Activated CD4-positive, alpha-beta T cell treated with anti-CD3 and anti-CD28 coated beads, Interleukin-2, amount 50 U/mL, for 24 hours (primary cell): ENCODE data around the gene TAF1B.

ENCODE experiments used
- DNase-seq, 2 donors: peaks; one replicate each; pipeline ENCODE4 v3.0.0-alpha.2; 2020; ENCODE audit warnings: low read depth in 1 of 2, low spot score in 1 of 2

The TAF1B gene

GRCh38 chr2:9937968-9938367 is 94.7 kb downstream of the TAF1B start:
- DNase-seq, result no peak

- DNase-seq, result no peak
Observed at GRCh38 chr2:9939587-9940485, 96.6 kb downstream of the TAF1B start.

- DNase-seq, result no peak
Observed at GRCh38 chr2:9941196-9941995, 98.1 kb downstream of the TAF1B start.

GRCh38 chr2:9941996-9942390 is 98.7 kb downstream of the TAF1B start:
- DNase-seq, result no peak

- no peak for DNase-seq
Observed at GRCh38 chr2:9944330-9944758, 101.1 kb downstream of the TAF1B start.

GRCh38 chr2:9945596-9945995 is 102.3 kb downstream of the TAF1B start:
- DNase-seq, result no peak

GRCh38 chr2:9946076-9946475 is 102.8 kb downstream of the TAF1B start:
- no peak for DNase-seq

GRCh38 chr2:9946818-9947217 is 103.5 kb downstream of the TAF1B start:
- DNase-seq, result no peak

GRCh38 chr2:9948721-9949120 is 105.4 kb downstream of the TAF1B start:
- no peak for DNase-seq

- no peak for DNase-seq
Observed at GRCh38 chr2:9949239-9949991, 106.1 kb downstream of the TAF1B start.

- no peak for DNase-seq
Observed at GRCh38 chr2:9949992-9950520, 106.8 kb downstream of the TAF1B start.

GRCh38 chr2:9950521-9951271 is 107.4 kb downstream of the TAF1B start:
- DNase-seq, result no peak

- DNase-seq, result no peak
Observed at GRCh38 chr2:9951272-9951521, 107.9 kb downstream of the TAF1B start.

GRCh38 chr2:9951522-9952285 is 108.4 kb downstream of the TAF1B start, which contains the start of gene GRHL1:
Gene GRHL1, plus strand, starts transcription at chr2:9951693. Its CDS starts 141 bp downstream, at chr2:9951834.
- DNase-seq, result peak; percentile 74 to 84

GRCh38 chr2:9952286-9952737 is 109.0 kb downstream of the TAF1B start:
- DNase-seq, result no peak

GRCh38 chr2:9952856-9953503 is 109.7 kb downstream of the TAF1B start:
- no peak for DNase-seq

GRCh38 chr2:9954136-9954535 is 110.9 kb downstream of the TAF1B start:
- DNase-seq, result no peak

- DNase-seq, result no peak
Observed at GRCh38 chr2:9958057-9958456, 114.8 kb downstream of the TAF1B start.

- DNase-seq, result no peak
Observed at GRCh38 chr2:9959262-9959661, 116.0 kb downstream of the TAF1B start.
